ENCODE measurements around the gene CD8A.

CD8A gene

DNA sequence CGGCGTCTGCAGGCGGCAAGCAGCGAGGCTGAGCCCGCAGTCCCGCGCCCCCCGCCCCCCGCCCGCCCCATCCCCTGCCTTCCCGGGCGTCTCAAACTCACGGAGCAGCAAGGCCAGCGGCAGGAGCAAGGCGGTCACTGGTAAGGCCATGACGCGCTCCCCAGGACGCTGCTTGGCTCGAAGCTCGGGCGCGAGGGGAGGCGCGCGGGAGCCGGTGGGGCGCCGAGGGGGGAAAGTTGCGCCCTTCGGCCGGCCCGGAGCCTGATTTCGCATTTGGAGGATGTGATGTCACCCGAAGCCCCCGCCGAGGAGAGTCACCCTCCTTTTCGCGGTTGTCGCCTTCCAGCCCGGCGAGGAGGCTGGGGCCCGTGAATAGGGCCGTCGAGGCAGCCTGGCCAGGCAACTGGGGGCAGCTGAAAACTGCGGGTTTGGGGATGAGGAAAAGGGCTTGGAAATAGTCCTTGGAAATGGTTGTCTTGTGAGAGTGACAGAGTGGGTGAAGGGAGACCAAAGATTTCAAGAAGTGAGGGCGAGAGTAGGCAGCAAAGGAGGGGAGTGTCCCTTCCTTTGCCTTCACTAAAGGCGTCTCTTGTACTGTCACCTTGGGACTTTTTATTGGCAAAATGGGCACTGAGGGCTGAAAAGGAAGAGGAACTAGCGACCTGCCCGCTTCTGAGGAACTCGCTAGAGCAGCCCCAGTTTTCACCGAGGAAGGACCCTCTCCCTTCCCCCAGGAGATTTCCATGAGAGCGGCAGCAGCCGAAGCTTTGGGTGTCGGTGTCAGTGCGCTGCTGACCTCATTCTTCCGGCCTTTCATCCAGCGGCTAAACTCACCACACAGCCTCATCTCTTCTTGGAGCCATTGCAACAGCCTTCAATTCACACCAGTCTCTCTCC is at the start of gene CD8A:
Gene CD8A, minus strand, starts transcription at position 238 of the 897 bp plus-strand sequence. Its CDS starts 88 bp downstream, at position 150.
- TF ChIP-seq GATA2 (IDR thresholded peaks at IDR 0.05; ENCODE audit: low read depth, low read length), result no peak
- no peak for TF ChIP-seq GATA3 (IDR thresholded peaks at IDR 0.05; ENCODE audit: low read depth, low read length)

GRCh38 chr2:86833315-86833714 is 42.6 kb upstream of the CD8A start:
- TF ChIP-seq GATA2 (IDR thresholded peaks at IDR 0.05; ENCODE audit: low read depth, low read length) (no peak), GATA3 (IDR thresholded peaks at IDR 0.05; ENCODE audit: low read depth, low read length) (no peak)

DNA sequence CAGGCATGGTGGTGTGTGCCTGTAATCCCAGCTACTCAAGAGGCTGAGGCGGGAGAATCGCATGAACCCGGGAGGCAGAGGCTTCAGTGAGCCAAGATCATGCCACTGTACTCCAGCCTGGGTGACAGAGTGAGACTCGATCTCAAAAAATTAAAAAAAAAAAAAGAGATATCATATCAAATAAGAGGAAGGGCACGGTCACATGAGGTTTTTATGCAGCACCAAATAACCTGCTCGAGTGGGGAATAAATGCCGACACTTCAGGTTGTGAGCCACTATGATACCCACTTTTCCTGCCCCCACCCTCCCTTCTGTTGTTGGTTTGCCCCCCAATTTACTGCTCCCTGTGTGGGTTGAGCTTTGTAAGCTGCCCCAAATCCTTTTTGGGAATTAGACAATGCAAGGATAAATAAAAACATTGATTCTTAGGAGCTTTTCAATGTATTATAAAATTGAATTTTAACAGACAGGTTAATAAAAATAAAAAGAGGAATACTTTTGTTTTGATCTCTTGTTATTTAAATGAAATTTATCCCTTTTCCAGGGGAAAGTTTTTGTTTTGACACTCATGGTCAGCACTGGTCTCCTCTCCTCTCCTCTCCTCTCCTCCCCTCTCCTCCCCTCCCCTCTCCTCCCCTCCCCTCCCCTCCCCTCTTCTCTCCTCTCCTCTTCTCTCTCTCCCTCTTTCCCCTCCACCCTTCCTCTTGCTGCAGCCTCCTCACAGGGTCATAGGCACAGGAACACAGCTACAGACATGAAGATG is 41.8 kb upstream of the CD8A start:
- no peak for TF ChIP-seq GATA3 (IDR thresholded peaks at IDR 0.05; ENCODE audit: low read depth, low read length)
- no peak for TF ChIP-seq GATA2 (IDR thresholded peaks at IDR 0.05; ENCODE audit: low read depth, low read length)

DNA sequence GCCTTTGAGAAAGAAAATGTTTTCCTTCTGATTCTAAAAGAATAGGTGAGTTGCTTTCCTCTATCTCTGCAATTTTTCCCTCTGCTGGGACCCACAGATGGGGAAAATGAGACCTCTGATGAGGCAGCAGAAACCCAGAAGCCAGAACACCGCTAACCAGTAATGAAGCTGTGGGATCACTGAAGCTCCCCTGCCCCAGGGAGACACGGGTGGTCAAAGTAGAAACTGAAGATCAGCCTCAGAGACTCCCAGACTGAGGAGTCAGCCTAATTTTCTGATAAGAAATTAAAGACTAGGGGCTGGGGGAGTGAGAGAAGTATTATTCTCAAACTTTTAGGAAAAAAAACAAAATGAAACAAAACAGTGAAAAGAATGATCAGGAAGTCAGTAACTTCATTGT is 40.8 kb upstream of the CD8A start:
- no peak for TF ChIP-seq GATA3 (IDR thresholded peaks at IDR 0.05; ENCODE audit: low read depth, low read length)
- TF ChIP-seq GATA2 (IDR thresholded peaks at IDR 0.05; ENCODE audit: low read depth, low read length), result no peak

- TF ChIP-seq GATA2 (IDR thresholded peaks at IDR 0.05; ENCODE audit: low read depth, low read length) (no peak), GATA3 (IDR thresholded peaks at IDR 0.05; ENCODE audit: low read depth, low read length) (no peak)
Observed at GRCh38 chr2:86826951-86827350, 36.2 kb upstream of the CD8A start.

GRCh38 chr2:86825693-86826381 is 35.1 kb upstream of the CD8A start:
- no peak for TF ChIP-seq GATA2 (IDR thresholded peaks at IDR 0.05; ENCODE audit: low read depth, low read length)

DNA sequence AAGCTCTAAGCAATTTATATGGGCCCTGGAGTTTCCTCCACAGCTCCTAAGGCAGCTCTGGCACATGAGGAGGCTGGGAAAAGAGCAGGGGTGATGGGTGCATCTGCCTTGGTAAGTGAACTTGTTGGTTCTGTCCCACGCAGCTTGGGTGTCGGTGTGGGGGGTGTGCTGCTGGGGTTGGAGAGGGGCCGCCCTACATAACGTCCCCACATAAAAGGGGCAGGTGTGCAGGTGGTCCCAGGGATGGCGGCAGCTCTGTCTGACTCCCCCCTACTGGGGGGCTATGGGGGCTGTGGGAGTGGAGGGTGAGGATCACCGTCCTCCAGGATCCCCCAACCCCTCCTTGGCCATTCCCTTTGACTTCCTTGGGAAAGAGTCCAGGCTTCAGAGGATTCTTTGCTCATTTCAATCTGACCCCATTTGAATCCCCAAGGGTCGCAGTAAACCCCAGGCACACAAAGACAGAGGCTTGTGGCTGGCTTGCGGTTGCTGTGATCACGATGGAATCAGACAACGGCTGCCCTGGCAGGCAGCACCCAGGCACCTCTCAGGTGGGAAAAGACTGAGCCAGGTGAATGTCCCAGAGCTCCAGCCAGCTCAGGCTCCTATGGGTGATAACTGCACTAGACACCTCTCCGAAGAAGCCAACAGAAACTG is 34.5 kb upstream of the CD8A start:
- TF ChIP-seq GATA3 (IDR thresholded peaks at IDR 0.05; ENCODE audit: low read depth, low read length) (no peak), GATA2 (IDR thresholded peaks at IDR 0.05; ENCODE audit: low read depth, low read length) (no peak)

DNA sequence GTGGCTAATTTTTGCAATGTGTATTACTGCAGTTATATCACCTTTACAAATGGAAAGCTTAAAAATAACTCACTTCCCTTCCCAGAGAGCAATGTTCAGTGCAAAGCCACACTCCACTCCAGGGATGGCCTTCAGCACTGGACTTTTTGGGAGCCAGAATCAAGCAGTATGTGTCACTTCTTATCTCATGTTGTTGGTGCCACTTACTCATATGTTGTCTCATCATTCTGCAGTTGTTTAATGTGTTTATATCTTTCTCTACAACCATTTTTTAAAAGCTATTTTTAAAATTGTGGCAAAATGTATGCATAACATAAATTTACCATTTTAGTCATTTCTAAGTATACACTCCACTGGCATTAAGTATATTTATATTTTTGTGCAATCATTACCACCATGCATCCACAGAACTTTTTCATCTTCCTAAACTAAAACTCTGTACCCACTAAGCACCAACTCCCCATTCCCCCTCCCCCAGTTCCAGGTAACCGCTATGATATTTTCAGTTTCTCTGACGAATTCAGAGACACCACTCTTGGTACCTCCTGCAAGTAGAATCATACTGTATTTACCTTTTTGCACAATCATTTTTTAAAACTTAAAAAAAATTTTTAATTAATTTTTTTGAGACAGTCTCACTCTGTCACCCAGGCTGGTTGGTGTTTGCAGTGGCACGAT is 32.1 kb upstream of the CD8A start:
- TF ChIP-seq GATA3 (IDR thresholded peaks at IDR 0.05; ENCODE audit: low read depth, low read length), result no peak
- no peak for TF ChIP-seq GATA2 (IDR thresholded peaks at IDR 0.05; ENCODE audit: low read depth, low read length)

- TF ChIP-seq GATA2 (IDR thresholded peaks at IDR 0.05; ENCODE audit: low read depth, low read length) (no peak), GATA3 (IDR thresholded peaks at IDR 0.05; ENCODE audit: low read depth, low read length) (no peak)
Observed at GRCh38 chr2:86821842-86822241, 31.1 kb upstream of the CD8A start.

GRCh38 chr2:86821306-86821705 is 30.6 kb upstream of the CD8A start:
- TF ChIP-seq GATA3 (IDR thresholded peaks at IDR 0.05; ENCODE audit: low read depth, low read length) (no peak), GATA2 (IDR thresholded peaks at IDR 0.05; ENCODE audit: low read depth, low read length) (no peak)

DNA sequence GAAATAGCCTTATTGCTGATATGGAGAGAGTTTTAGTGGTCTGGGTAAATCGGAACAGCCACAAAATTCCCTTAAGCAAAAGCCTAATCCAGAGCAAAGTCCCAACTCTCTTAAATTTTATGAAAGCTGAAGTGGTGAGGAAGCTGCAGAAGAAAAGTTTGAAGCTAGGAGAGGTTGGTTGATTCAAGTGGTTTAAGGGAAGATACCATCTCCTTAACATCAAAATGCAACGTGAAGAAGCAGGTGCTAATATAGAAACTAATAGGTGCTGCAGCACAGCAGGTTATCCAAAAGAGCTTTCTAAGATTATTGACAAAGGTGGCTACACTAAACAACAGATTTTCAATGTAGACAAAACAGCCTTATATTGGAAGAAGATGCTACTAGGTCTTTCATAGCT is 28.2 kb upstream of the CD8A start:
- TF ChIP-seq GATA3 (IDR thresholded peaks at IDR 0.05; ENCODE audit: low read depth, low read length), result no peak
- no peak for TF ChIP-seq GATA2 (IDR thresholded peaks at IDR 0.05; ENCODE audit: low read depth, low read length)

- no peak for TF ChIP-seq GATA2 (IDR thresholded peaks at IDR 0.05; ENCODE audit: low read depth, low read length)
- no peak for TF ChIP-seq GATA3 (IDR thresholded peaks at IDR 0.05; ENCODE audit: low read depth, low read length)
Observed at GRCh38 chr2:86818114-86818801, 27.5 kb upstream of the CD8A start.

DNA sequence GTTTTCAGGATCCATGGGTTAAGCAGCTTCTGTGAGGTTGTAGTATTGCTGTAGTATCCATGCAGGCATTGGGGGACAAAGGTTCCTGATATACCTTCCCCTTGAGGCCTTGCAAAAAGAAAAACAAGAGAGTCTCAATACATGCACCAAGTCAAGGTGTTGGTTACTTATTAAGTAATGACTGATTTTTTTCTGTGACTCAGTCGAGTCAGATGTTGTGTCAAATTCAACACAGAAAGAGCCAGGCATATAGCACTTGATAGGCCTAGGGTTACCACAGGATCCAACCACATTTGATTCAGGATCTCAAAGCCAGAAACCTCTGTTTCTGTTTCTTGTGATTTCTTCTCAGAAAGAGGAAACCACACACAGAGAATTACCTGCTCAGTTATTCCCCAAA is 24.9 kb upstream of the CD8A start:
- TF ChIP-seq GATA3 (IDR thresholded peaks at IDR 0.05; ENCODE audit: low read depth, low read length) (no peak), GATA2 (IDR thresholded peaks at IDR 0.05; ENCODE audit: low read depth, low read length) (no peak)
